ENCODE data around the gene FGD1. TPM values are rescaled to one million over a fixed set of nuclear protein-coding genes. Genes with fewer than 3 reads are reported as not detected.

Gene FGD1
- total and polyA plus RNA-seq, 12 donors = 2.9 to 14.2 (median 8.8) TPM

- intact Hi-C loops (cut with DNase I) = no loop called here
- no peaks in the 10 kb centered on the region for H3K9me3 ChIP-seq (replicated peaks in 1 of 3)
- no peak overlapping the region for H3K27ac ChIP-seq
- no peaks in the 10 kb centered on the region for H3K27me3 ChIP-seq
- DNase-seq = no peak
- H3K4me3 ChIP-seq = no peak overlapping the region
- TF ChIP-seq POLR2A (IDR thresholded peaks at IDR 0.05) (no peak), CTCF (IDR thresholded peaks at IDR 0.05) (no peak)
- H3K36me3 ChIP-seq (replicated peaks in 1 of 2) = no peaks in the 10 kb centered on the region
- no peaks in the 10 kb centered on the region for H3K4me1 ChIP-seq (replicated peaks in 1 of 2)
Observed at GRCh38 chrX:54430519-54430918, 65.5 kb downstream of the FGD1 start.

GRCh38 chrX:54427837-54428424 is 68.1 kb downstream of the FGD1 start:
- H3K4me3 ChIP-seq = no peak overlapping the region
- no peak for DNase-seq
- WGBS, 4 donors = 41 to 86% (median 71%) methylated on average over 2 of the region's 2 CpGs

DNA sequence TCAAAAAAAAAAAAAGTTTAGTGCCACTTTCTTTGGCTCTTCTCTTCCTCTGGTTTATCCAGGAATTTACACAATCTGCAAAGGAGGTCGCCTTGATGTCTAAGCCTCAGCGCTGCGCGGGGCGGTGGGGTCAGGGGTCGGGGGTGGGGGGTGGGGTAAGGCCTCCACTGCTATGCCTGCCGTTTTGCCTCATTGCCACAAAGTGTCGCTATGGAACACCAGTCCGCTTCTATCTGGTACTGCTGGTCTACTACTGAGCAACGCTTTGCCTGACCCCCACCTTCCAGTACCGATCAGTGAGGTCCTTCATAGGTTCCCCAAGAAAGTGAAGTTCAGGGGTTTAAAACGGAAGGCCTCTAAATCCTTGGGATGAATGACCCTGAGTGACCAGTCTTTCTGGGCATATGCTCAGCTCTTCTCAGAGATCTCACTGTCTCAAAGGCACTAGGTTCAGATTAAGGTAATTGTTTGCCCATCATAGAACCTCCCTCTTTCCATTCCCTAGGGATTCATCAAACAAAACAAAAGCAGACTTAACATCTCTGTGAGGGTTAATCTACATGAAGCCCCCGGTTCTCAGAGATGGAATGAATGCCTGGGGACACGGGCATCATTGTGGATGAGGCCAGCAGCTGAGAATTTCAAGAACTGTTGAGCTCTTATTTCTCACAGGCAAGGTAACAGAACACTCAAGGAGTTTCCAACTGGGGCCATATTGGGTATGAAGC is 72.7 kb downstream of the FGD1 start:
- Histone ChIP-seq H3K27ac (no peak overlapping the region), H3K4me3 (no peak overlapping the region), H3K27me3 (no peaks in the 10 kb centered on the region), H3K9me3 (replicated peaks in 1 of 3) (no peaks in the 10 kb centered on the region), H3K4me1 (replicated peaks in 1 of 2) (no peaks in the 10 kb centered on the region), H3K36me3 (replicated peaks in 1 of 2) (no peaks in the 10 kb centered on the region)
- intact Hi-C loops (cut with DNase I) = no loop called here
- DNase-seq = no peak
- WGBS, 4 donors = 33 to 55% (median 41%) methylated on average over 5 to 14 of the region's 14 CpGs
- TF ChIP-seq POLR2A (IDR thresholded peaks at IDR 0.05) (no peak), CTCF (IDR thresholded peaks at IDR 0.05) (no peak)

More at GRCh38 chrX:54427837-54428424, 68.1 kb downstream of the FGD1 start:
- Histone ChIP-seq H3K4me1 (replicated peaks in 1 of 2) (no peaks in the 10 kb centered on the region), H3K9me3 (replicated peaks in 1 of 3) (no peaks in the 10 kb centered on the region), H3K27ac (no peak overlapping the region), H3K36me3 (replicated peaks in 1 of 2) (no peaks in the 10 kb centered on the region), H3K27me3 (no peaks in the 10 kb centered on the region)
- TF ChIP-seq CTCF (IDR thresholded peaks at IDR 0.05) (no peak), POLR2A (IDR thresholded peaks at IDR 0.05) (no peak)
- intact Hi-C loops (cut with DNase I) = no loop called here

- Histone ChIP-seq H3K27me3 (no peaks in the 10 kb centered on the region), H3K4me1 (replicated peaks in 1 of 2) (no peaks in the 10 kb centered on the region), H3K36me3 (replicated peaks in 1 of 2) (no peaks in the 10 kb centered on the region), H3K27ac (no peak overlapping the region), H3K4me3 (no peak overlapping the region), H3K9me3 (replicated peaks in 1 of 3) (no peaks in the 10 kb centered on the region)
- 54 to 62% (median 58%) methylated on average over 3 of the region's 3 CpGs for WGBS, 4 donors
- DNase-seq = no peak
- intact Hi-C loops (cut with DNase I) = no loop called here
- no peak for TF ChIP-seq POLR2A (IDR thresholded peaks at IDR 0.05)
- no peak for TF ChIP-seq CTCF (IDR thresholded peaks at IDR 0.05)
Observed at GRCh38 chrX:54422168-54422567, 73.9 kb downstream of the FGD1 start.
